ENCODE measurements around the gene HEATR5B. TPM values are rescaled to one million over a fixed set of nuclear protein-coding genes. Genes with fewer than 3 reads are reported as not detected.
"Not testable (repeated sequence)": the region's sequence is repeated elsewhere in the genome, so short reads cannot be mapped to it uniquely, and the experiment has no call there.

HEATR5B gene
- total RNA-seq, 4 donors from 2014 or later: 34.3 to 52.7 (median 44.5) TPM

DNA sequence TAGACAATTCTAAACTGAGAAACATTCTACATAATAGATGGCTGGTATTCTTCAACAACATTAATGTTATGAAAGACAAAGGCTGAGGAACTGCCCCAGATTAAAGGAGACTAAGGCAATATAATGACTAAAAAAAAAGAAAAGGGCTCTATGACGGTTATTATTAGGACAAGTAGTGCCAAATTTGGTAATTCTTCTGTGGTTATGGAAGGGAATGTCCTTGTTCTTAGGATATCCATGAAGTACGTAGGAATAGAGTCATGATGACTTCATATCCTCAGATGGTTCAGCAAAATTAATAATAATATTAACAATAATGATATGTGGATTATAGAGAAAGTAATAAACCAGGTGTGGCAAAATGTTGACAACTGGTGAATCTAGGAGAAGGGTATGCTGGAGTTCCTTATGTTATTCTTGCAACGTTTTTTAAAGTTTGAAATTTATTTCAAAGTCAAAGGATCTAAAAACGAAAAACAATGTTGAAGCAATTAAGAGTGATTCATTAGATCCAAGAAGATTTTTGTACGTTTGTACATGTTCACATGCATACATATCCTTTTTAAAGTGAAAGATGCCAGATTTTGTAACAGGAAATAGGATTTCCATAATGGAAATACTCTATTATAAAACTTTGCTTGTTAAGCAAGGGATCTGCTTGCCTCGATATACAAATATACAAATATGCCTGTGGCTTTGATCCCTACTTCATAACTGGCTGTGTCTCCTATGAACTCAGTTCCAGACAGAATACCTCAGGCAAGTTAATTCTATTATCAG, 90.1 kb downstream of the HEATR5B start:
- Histone ChIP-seq H3K27ac (no peak overlapping the region), H3K27me3 (no peaks in the 10 kb centered on the region), H3K4me1 (no peaks in the 10 kb centered on the region), H3K9me3 (no peaks in the 10 kb centered on the region), H3K36me3 (peaks cover under 1% of the 10 kb centered on the region in 2 donors), H3K4me3 (replicated peaks in 1 of 3) (no peak overlapping the region)
- TF ChIP-seq POLR2A (IDR thresholded peaks at IDR 0.05): no peak
- TF ChIP-seq, protein P1, sequence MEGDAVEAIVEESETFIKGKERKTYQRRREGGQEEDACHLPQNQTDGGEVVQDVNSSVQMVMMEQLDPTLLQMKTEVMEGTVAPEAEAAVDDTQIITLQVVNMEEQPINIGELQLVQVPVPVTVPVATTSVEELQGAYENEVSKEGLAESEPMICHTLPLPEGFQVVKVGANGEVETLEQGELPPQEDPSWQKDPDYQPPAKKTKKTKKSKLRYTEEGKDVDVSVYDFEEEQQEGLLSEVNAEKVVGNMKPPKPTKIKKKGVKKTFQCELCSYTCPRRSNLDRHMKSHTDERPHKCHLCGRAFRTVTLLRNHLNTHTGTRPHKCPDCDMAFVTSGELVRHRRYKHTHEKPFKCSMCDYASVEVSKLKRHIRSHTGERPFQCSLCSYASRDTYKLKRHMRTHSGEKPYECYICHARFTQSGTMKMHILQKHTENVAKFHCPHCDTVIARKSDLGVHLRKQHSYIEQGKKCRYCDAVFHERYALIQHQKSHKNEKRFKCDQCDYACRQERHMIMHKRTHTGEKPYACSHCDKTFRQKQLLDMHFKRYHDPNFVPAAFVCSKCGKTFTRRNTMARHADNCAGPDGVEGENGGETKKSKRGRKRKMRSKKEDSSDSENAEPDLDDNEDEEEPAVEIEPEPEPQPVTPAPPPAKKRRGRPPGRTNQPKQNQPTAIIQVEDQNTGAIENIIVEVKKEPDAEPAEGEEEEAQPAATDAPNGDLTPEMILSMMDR (IDR thresholded peaks at IDR 0.05): no peak
- WGBS, 2 donors: 86 to 89% methylated on average over 6 of the region's 6 CpGs
- no peak for DNase-seq
- intact Hi-C loops (cut with DNase I): no loop called here

DNA sequence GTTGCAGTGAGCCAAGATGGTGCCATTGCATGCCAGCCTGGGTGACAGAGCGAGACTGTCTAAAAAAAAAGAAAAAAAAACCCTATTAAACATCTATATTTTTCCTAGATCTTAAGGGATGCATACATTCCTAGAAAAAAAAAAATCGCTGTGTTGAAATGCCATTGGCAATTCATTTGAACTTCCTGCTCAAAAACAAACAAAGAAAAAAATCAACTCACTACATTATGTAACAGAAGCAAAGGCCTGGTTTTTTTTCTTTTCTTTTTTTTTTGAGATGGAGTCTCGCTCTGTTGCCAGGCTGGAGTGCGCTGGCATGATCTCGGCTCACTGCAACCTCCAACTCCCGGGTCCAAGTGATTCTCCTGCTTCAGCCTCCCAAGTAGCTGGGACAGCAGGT, 96.2 kb downstream of the HEATR5B start:
- H3K36me3 ChIP-seq: no peaks in the 10 kb centered on the region
- WGBS, 2 donors: 94 to 95% methylated on average over 6 of the region's 6 CpGs
- intact Hi-C loops (cut with DNase I): no loop called here

GRCh38 chr2:36982467-36982866, 101.7 kb downstream of the HEATR5B start:
- no peak overlapping the region for H3K27ac ChIP-seq
- no peak overlapping the region for H3K4me3 ChIP-seq (replicated peaks in 1 of 3)
- intact Hi-C loops (cut with DNase I): no loop called here
- H3K27me3 ChIP-seq: no peaks in the 10 kb centered on the region
- DNase-seq: no peak
- 82 to 85% methylated on average over 3 of the region's 3 CpGs for WGBS, 2 donors
- no peaks in the 10 kb centered on the region for H3K4me1 ChIP-seq
- H3K9me3 ChIP-seq: no peaks in the 10 kb centered on the region
- TF ChIP-seq, protein P1 (IDR thresholded peaks at IDR 0.05): no peak
- no peak for TF ChIP-seq POLR2A (IDR thresholded peaks at IDR 0.05)
- H3K36me3 ChIP-seq: no peaks in the 10 kb centered on the region

More for the DNA sequence above, 96.2 kb downstream of the HEATR5B start:
- H3K9me3 ChIP-seq: no peaks in the 10 kb centered on the region
- DNase-seq: no peak
- no peaks in the 10 kb centered on the region for H3K4me1 ChIP-seq
- TF ChIP-seq, protein P1 (IDR thresholded peaks at IDR 0.05): no peak
- TF ChIP-seq POLR2A (IDR thresholded peaks at IDR 0.05): no peak
- H3K27ac ChIP-seq: no peak overlapping the region
- H3K4me3 ChIP-seq (replicated peaks in 1 of 3): no peak overlapping the region
- H3K27me3 ChIP-seq: no peaks in the 10 kb centered on the region

DNA sequence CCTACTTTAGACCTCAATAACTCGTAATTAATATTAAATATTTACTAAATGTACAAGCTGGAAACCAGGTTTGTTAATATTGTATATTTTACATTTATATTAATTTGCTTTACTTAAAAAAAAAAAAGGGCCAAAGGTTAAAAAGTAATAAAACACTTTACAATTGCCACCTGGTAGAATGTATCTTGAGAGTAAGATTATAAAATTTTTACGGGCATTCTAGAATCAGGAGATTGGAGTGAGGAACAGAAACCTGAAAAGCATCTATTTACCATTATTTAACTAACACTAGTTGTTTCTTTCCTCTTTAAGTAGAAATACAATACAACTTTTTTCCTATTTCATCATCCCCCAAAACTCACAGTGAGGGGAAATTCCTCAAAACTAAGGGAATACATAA, 102.3 kb downstream of the HEATR5B start:
- Histone ChIP-seq H3K27me3 (no peaks in the 10 kb centered on the region), H3K4me3 (replicated peaks in 1 of 3) (no peak overlapping the region), H3K36me3 (no peaks in the 10 kb centered on the region), H3K9me3 (no peaks in the 10 kb centered on the region), H3K4me1 (no peaks in the 10 kb centered on the region), H3K27ac (no peak overlapping the region)
- no peak for DNase-seq
- TF ChIP-seq POLR2A (IDR thresholded peaks at IDR 0.05): no peak
- TF ChIP-seq, protein P1 (IDR thresholded peaks at IDR 0.05): no peak
- WGBS, 2 donors: 98 to 99% methylated on average over 2 of the region's 2 CpGs
- intact Hi-C loops (cut with DNase I): no loop called here

- H3K9me3 ChIP-seq; H3K4me1 ChIP-seq; H3K27me3 ChIP-seq; DNase-seq; intact Hi-C loops (cut with DNase I); H3K36me3 ChIP-seq; H3K27ac ChIP-seq; H3K4me3 ChIP-seq (replicated peaks in 1 of 3): not testable (repeated sequence)
- 93 to 97% methylated on average over 3 of the region's 3 CpGs for WGBS, 2 donors
Measured at GRCh38 chr2:36979007-36979406, 105.2 kb downstream of the HEATR5B start.
